Ishikawa (cell line): ENCODE measurements around the gene JPH3.

ENCODE experiments used
- CEBPB ChIP-seq: IDR thresholded peaks from 2 replicates; pipeline ENCODE4 v1.6.1; 2012
- CREB1 ChIP-seq: IDR thresholded peaks from 2 replicates; pipeline ENCODE4 v1.6.1; 2012; ENCODE audit warnings: low read depth
- EGR1 ChIP-seq: IDR thresholded peaks from 2 replicates; pipeline ENCODE4 v1.6.1; 2012
- EP300 ChIP-seq: IDR thresholded peaks from 2 replicates; pipeline ENCODE4 v1.6.1; 2012; ENCODE audit warnings: borderline replicate concordance
- FOXM1 ChIP-seq: IDR thresholded peaks from 2 replicates; pipeline ENCODE4 v1.6.1; 2012; ENCODE audit warnings: low read depth, borderline replicate concordance
- NFIC ChIP-seq: IDR thresholded peaks from 2 replicates; pipeline ENCODE4 v1.6.1; 2012
- RAD21 ChIP-seq: IDR thresholded peaks from 2 replicates; pipeline ENCODE4 v1.6.1; 2012; ENCODE audit warnings: low read depth
- REST ChIP-seq: IDR thresholded peaks from 2 replicates; pipeline ENCODE4 v1.6.1; 2012; ENCODE audit warnings: low read depth, mild to moderate bottlenecking
- TAF1 ChIP-seq: IDR thresholded peaks from 2 replicates; pipeline ENCODE4 v1.6.1; 2012; ENCODE audit warnings: low read depth, mild to moderate bottlenecking
- TCF12 ChIP-seq: IDR thresholded peaks from 2 replicates; pipeline ENCODE4 v1.6.1; 2012; ENCODE audit warnings: low read depth
- TEAD4 ChIP-seq: IDR thresholded peaks from 2 replicates; pipeline ENCODE4 v1.6.1; 2012
- YY1 ChIP-seq: IDR thresholded peaks from 2 replicates; pipeline ENCODE4 v1.6.1; 2012; ENCODE audit warnings: low read depth
- ZBTB7A ChIP-seq: IDR thresholded peaks from 2 replicates; pipeline ENCODE4 v1.6.1; 2012; ENCODE audit warnings: low read depth
- TF ChIP-seq, protein P1 (sequence below): IDR thresholded peaks from 2 replicates; pipeline ENCODE4 v1.6.1; 2012
- TF ChIP-seq, protein P2 (sequence below): IDR thresholded peaks from 2 replicates; pipeline ENCODE4 v1.6.1; 2012

The JPH3 gene

GRCh38 chr16:87725596-87726235 is 123.4 kb downstream of the JPH3 start:
- TF ChIP-seq ZBTB7A (no peak), TEAD4 (peak; percentile 41; the same call in 1 of the 2 replicates), TAF1 (no peak), NFIC (no peak; the same call in 1 of the 2 replicates), TCF12 (no peak), FOXM1 (no peak), REST (no peak), YY1 (no peak), CEBPB (no peak), EGR1 (no peak), RAD21 (no peak), CREB1 (no peak), EP300 (no peak)
- TF ChIP-seq, protein P1, sequence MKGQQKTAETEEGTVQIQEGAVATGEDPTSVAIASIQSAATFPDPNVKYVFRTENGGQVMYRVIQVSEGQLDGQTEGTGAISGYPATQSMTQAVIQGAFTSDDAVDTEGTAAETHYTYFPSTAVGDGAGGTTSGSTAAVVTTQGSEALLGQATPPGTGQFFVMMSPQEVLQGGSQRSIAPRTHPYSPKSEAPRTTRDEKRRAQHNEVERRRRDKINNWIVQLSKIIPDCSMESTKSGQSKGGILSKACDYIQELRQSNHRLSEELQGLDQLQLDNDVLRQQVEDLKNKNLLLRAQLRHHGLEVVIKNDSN: no peak
- TF ChIP-seq, protein P2, sequence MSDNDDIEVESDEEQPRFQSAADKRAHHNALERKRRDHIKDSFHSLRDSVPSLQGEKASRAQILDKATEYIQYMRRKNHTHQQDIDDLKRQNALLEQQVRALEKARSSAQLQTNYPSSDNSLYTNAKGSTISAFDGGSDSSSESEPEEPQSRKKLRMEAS: peak; percentile 90

GRCh38 chr16:87727346-87727745 is 125.0 kb downstream of the JPH3 start:
- no peak for TF ChIP-seq TAF1
- no peak for TF ChIP-seq FOXM1
- TF ChIP-seq RAD21: no peak

DNA sequence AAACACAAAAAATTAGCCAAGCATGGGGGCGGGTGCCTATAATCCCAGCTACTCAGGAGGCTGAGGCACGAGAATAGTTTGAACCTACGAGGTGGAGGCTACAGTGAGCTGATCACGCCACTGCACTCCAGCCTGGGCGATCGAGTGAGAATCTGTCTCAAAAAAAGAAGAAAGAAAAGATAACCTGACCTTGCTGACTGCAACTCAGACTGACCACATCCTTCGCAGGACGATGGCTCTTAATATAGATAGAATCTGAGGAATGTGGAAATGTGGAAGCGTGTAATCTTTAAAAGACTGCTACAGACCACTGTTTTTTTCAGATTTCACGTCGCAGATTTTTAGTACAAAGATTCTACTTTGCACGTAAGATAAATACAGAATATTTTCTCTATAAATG is 125.7 kb downstream of the JPH3 start:
- TF ChIP-seq YY1 (no peak), CREB1 (no peak), NFIC (no peak), FOXM1 (no peak), TCF12 (no peak), REST (no peak), EGR1 (no peak), TEAD4 (no peak), CEBPB (no peak)
- TF ChIP-seq, protein P1: no peak

- TF ChIP-seq ZBTB7A: no peak
- TF ChIP-seq TAF1: no peak
- no peak for TF ChIP-seq REST
- no peak for TF ChIP-seq CREB1
- TF ChIP-seq, protein P1: no peak
- TF ChIP-seq TCF12: no peak
- no peak for TF ChIP-seq NFIC
- no peak for TF ChIP-seq TEAD4
Measured at GRCh38 chr16:87729266-87729954, 127.1 kb downstream of the JPH3 start.
